Stimulated activated CD8-positive, alpha-beta memory T cell treated with anti-CD3 and anti-CD28 coated beads, Interleukin-4, amount 100 ng/mL, for 48 hours (primary cell): ENCODE results near the gene NDUFB10.

Source experiments
- DNase-seq: peaks from one replicate; pipeline ENCODE4 v3.0.0-alpha.2; 2020

The NDUFB10 gene

GRCh38 chr16:1989209-1990100 is 30.1 kb downstream of the NDUFB10 start, which contains the start of gene SYNGR3:
TSS of gene SYNGR3 (plus strand) at chr16:1989970. CDS start at chr16:1990103, 133 bp downstream.
- DNase-seq: no peak

- no peak for DNase-seq
Observed at GRCh38 chr16:1990101-1990350, 30.7 kb downstream of the NDUFB10 start.

GRCh38 chr16:1990351-1991134 is 31.2 kb downstream of the NDUFB10 start:
- DNase-seq: peak; percentile 76

GRCh38 chr16:1991135-1991551 is 31.8 kb downstream of the NDUFB10 start:
- DNase-seq: peak; percentile 69

- DNase-seq: peak; percentile 53
Observed at GRCh38 chr16:1991588-1991947, 32.2 kb downstream of the NDUFB10 start.

GRCh38 chr16:1991948-1992703 is 32.8 kb downstream of the NDUFB10 start:
- DNase-seq: peak; percentile 99

GRCh38 chr16:1992704-1993317 is 33.5 kb downstream of the NDUFB10 start:
- no peak for DNase-seq

GRCh38 chr16:1993731-1994131 is 34.4 kb downstream of the NDUFB10 start:
- DNase-seq: no peak

- DNase-seq: no peak
Observed at GRCh38 chr16:1997494-1998359, 38.4 kb downstream of the NDUFB10 start.

- no peak for DNase-seq
Observed at GRCh38 chr16:1998360-1998835, 39.1 kb downstream of the NDUFB10 start.

GRCh38 chr16:1998852-1999801 is 39.8 kb downstream of the NDUFB10 start:
- no peak for DNase-seq

- DNase-seq: no peak
Observed at GRCh38 chr16:1999866-2000514, 40.7 kb downstream of the NDUFB10 start.

- DNase-seq: no peak
Observed at GRCh38 chr16:2001035-2001434, 41.7 kb downstream of the NDUFB10 start.

GRCh38 chr16:2001456-2002355 is 42.4 kb downstream of the NDUFB10 start:
- DNase-seq: no peak

GRCh38 chr16:2002406-2003230 is 43.3 kb downstream of the NDUFB10 start:
- no peak for DNase-seq

GRCh38 chr16:2003231-2003826 is 44.0 kb downstream of the NDUFB10 start:
- no peak for DNase-seq

- peak; percentile 94 for DNase-seq
Observed at GRCh38 chr16:2003827-2004641, 44.7 kb downstream of the NDUFB10 start.
